CD4-positive, alpha-beta T cell treated with Interferon alpha-2 for 1 hour (primary cell): ENCODE measurements around the gene APAF1.

Experiments used
- DNase-seq, 2 donors: peaks; one replicate each; pipeline ENCODE4 v3.0.0-alpha.2; 2020 to 2022

The APAF1 gene

GRCh38 chr12:98674841-98675240 lies 29.8 kb downstream of the APAF1 start:
- DNase-seq, result no peak

- no peak for DNase-seq
Measured at GRCh38 chr12:98678236-98678945, 33.3 kb downstream of the APAF1 start.

- no peak for DNase-seq
Measured at GRCh38 chr12:98678946-98679610, 34.0 kb downstream of the APAF1 start.

GRCh38 chr12:98679611-98680005 lies 34.5 kb downstream of the APAF1 start:
- no peak for DNase-seq

- no peak for DNase-seq
Measured at GRCh38 chr12:98684199-98684598, 39.1 kb downstream of the APAF1 start.

GRCh38 chr12:98686603-98687002 lies 41.5 kb downstream of the APAF1 start:
- DNase-seq, result no peak

GRCh38 chr12:98691351-98691750 lies 46.3 kb downstream of the APAF1 start:
- DNase-seq, result no peak

- no peak for DNase-seq
Measured at GRCh38 chr12:98696036-98696646, 51.1 kb downstream of the APAF1 start.

GRCh38 chr12:98697209-98697608 lies 52.1 kb downstream of the APAF1 start:
- DNase-seq, result no peak

GRCh38 chr12:98698603-98699463 lies 53.7 kb downstream of the APAF1 start:
- peak; percentile 9 to 46 for DNase-seq

- DNase-seq, result no peak
Measured at GRCh38 chr12:98699586-98699985, 54.5 kb downstream of the APAF1 start.

GRCh38 chr12:98701166-98701565 lies 56.1 kb downstream of the APAF1 start:
- DNase-seq, result no peak

- no peak for DNase-seq
Measured at GRCh38 chr12:98709022-98709421, 63.9 kb downstream of the APAF1 start.

- DNase-seq, result no peak
Measured at GRCh38 chr12:98714426-98714825, 69.3 kb downstream of the APAF1 start.

GRCh38 chr12:98719515-98720504 lies 74.7 kb downstream of the APAF1 start:
- no peak for DNase-seq

- no peak for DNase-seq
Measured at GRCh38 chr12:98721204-98721702, 76.2 kb downstream of the APAF1 start.

- DNase-seq, result no peak
Measured at GRCh38 chr12:98724384-98725155, 79.5 kb downstream of the APAF1 start.

- peak in 1 of 2 donors; percentile 39 for DNase-seq
Measured at GRCh38 chr12:98725476-98726247, 80.6 kb downstream of the APAF1 start.

GRCh38 chr12:98727196-98727595 lies 82.1 kb downstream of the APAF1 start:
- DNase-seq, result no peak

GRCh38 chr12:98730412-98730811 lies 85.3 kb downstream of the APAF1 start:
- DNase-seq, result no peak
